ENCODE results near the gene RAC2.

DNA sequence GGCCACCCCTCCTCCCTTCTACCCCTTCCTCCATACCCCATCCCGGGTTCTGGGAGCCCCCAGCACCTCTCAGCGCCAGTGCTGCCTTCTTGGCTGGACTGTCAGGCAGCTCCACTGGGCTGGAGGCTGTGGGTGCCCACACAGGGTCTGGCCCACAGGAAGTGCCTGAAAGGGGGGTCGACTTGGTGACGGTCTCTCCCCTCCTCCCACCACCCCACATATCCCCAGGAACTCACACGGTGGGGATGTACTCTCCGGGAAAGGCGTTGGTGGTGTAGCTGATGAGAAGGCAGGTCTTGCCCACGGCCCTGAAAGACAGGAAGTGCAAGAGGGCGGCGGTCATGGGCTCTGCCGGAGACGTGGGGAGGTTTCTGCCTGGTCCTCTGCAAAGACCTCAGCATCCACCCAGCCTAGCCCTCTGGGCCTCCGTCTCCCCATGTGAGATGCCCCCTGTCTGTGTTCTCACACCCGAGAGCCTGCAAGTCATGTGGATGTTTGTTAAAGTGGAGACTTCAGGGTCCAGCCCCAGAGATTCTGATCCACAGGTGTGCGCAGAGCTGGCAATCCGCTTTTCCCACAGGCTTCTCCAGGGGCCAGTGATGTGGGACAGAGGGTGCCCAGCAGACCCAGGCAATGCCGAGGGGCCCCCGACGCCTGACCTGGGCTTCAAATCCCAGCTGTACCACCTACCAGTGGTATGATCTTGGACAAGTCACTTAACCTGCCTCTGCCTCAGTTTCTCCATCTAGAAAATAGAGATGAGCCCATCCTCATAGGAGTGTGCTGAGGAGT lies 2.5 kb downstream of the RAC2 start:
- TF ChIP-seq, protein P1, sequence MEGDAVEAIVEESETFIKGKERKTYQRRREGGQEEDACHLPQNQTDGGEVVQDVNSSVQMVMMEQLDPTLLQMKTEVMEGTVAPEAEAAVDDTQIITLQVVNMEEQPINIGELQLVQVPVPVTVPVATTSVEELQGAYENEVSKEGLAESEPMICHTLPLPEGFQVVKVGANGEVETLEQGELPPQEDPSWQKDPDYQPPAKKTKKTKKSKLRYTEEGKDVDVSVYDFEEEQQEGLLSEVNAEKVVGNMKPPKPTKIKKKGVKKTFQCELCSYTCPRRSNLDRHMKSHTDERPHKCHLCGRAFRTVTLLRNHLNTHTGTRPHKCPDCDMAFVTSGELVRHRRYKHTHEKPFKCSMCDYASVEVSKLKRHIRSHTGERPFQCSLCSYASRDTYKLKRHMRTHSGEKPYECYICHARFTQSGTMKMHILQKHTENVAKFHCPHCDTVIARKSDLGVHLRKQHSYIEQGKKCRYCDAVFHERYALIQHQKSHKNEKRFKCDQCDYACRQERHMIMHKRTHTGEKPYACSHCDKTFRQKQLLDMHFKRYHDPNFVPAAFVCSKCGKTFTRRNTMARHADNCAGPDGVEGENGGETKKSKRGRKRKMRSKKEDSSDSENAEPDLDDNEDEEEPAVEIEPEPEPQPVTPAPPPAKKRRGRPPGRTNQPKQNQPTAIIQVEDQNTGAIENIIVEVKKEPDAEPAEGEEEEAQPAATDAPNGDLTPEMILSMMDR (conservative IDR thresholded peaks at IDR 0.05), result no peak
- no peak for TF ChIP-seq EZH2 (IDR thresholded peaks at IDR 0.05; ENCODE audit: low read depth)
